PC-3 (cell line): ENCODE results near the gene ARHGAP19. TPM values are rescaled to one million over a fixed set of nuclear protein-coding genes. Genes with fewer than 3 reads are reported as not detected.

Source experiments
- ATAC-seq: fragments of 200-7000 bp; cut with Tn5 transposase; 2 replicates; pipeline ENCODE4 v1.9.1; 2020; ENCODE audit warnings: mild to moderate bottlenecking, moderate library complexity
- BruUV-seq: library from RNA; stranded (reverse); fragments of 400-500 nt; replicated peaks from 2 replicates; lab custom pipeline; 2021; lab: Mats Ljungman, UMichigan
- CTCF ChIA-PET: fragments of 300-600 bp; sonication (Branson Sonifier 250); formaldehyde crosslinking; loops from one replicate; lab custom pipeline; 2022; ENCODE audit warnings: antibody characterized with exemption; lab: Charles Lee
- POLR2A ChIA-PET: fragments of 300-600 bp; sonication (Branson Sonifier 250); formaldehyde crosslinking; loops from one replicate; lab custom pipeline; 2022; ENCODE audit warnings: antibody characterized with exemption; ENCODE audit not compliant: unreplicated experiment; lab: Charles Lee
- DNase-seq: peaks from one replicate; pipeline ENCODE4 v3.0.0-alpha.2; 2015
- H2AFZ ChIP-seq: fragments of 300-600 bp; sonication (generic); 2 replicates; pipeline ENCODE4 v1.6.0; 2016; ENCODE audit warnings: antibody characterized with exemption, low read length
- H3F3A ChIP-seq: fragments of 300-600 bp; sonication (generic); one replicate; pipeline ENCODE4 v1.6.0; 2017; ENCODE audit warnings: antibody characterized with exemption, low read length, control low read depth, mild to moderate bottlenecking; ENCODE audit not compliant: unreplicated experiment
- H3K27ac ChIP-seq: fragments of 300-600 bp; sonication (generic); 2 replicates; pipeline ENCODE4 v1.5.1; 2016; ENCODE audit warnings: mild to moderate bottlenecking, low read length
- H3K27me3 ChIP-seq: fragments of 300-600 bp; sonication (generic); 2 replicates; pipeline ENCODE4 v1.6.1; 2016; ENCODE audit warnings: low read length, mixed read lengths
- H3K36me3 ChIP-seq: fragments of 300-600 bp; sonication (generic); 2 replicates; pipeline ENCODE4 v1.6.1; 2016; ENCODE audit warnings: low read depth, mixed run types, low read length, mixed read lengths
- H3K4me1 ChIP-seq: fragments of 300-600 bp; sonication (generic); 2 replicates; pipeline ENCODE4 v1.5.1; 2016; ENCODE audit warnings: low read length; ENCODE audit not compliant: insufficient read depth
- H3K4me2 ChIP-seq: fragments of 300-600 bp; sonication (generic); 2 replicates; pipeline ENCODE4 v1.6.0; 2016; ENCODE audit warnings: low read length
- H3K4me3 ChIP-seq: fragments of 300-600 bp; sonication (generic); 2 replicates; pipeline ENCODE4 v1.5.1; 2016; ENCODE audit warnings: mild to moderate bottlenecking, low read length, mixed read lengths
- H3K79me2 ChIP-seq: fragments of 300-600 bp; sonication (generic); 2 replicates; pipeline ENCODE4 v1.6.1; 2017; ENCODE audit warnings: low read length, mixed read lengths
- H3K9ac ChIP-seq: fragments of 300-600 bp; sonication (generic); 2 replicates; pipeline ENCODE4 v1.6.0; 2016; ENCODE audit warnings: mild to moderate bottlenecking, low read length
- H3K9me2 ChIP-seq: fragments of 300-600 bp; sonication (generic); replicated peaks from 2 replicates; pipeline ENCODE4 v1.6.1; 2016; ENCODE audit warnings: mixed run types, low read length, mixed read lengths
- H3K9me3 ChIP-seq: fragments of 300-600 bp; sonication (generic); 2 replicates; pipeline ENCODE4 v1.6.1; 2016; ENCODE audit warnings: low read length, mixed read lengths
- H4K20me1 ChIP-seq: fragments of 300-600 bp; sonication (generic); 2 replicates; pipeline ENCODE4 v1.6.1; 2016; ENCODE audit warnings: low read length, mixed read lengths
- EZH2 ChIP-seq: fragments of 300-600 bp; sonication (generic); IDR thresholded peaks from one replicate; pipeline ENCODE4 v1.6.1; 2017; ENCODE audit warnings: antibody characterized with exemption, mild to moderate bottlenecking, low read length; ENCODE audit not compliant: unreplicated experiment
- EZH2phosphoT487 ChIP-seq: fragments of 300-600 bp; sonication (generic); IDR thresholded peaks from 2 replicates; pipeline ENCODE4 v1.6.1; 2018; ENCODE audit warnings: mild to moderate bottlenecking, antibody characterized with exemption, low read length, borderline replicate concordance
- intact Hi-C: fragments of 100-400 bp; cut with micrococcal nuclease; formaldehyde crosslinking; loops from 2 replicates; pipeline ENCODE4 v1.9.0; 2023
- total RNA-seq: library from RNA; depleted of rRNA; stranded (reverse); fragments of >200 nt; gene quantifications from 2 replicates; pipeline ENCODE4 v1.2.3, GENCODE V29; 2014
- TF ChIP-seq, protein P1 (sequence below): fragments of 300-600 bp; sonication (generic); conservative IDR thresholded peaks from 2 replicates; pipeline ENCODE4 v1.5.1; 2017; ENCODE audit warnings: antibody characterized with exemption, low read depth, mild to moderate bottlenecking, low read length

Gene ARHGAP19
- total RNA-seq, 1 experiment from 2014 or later, result 9.8 TPM

DNA sequence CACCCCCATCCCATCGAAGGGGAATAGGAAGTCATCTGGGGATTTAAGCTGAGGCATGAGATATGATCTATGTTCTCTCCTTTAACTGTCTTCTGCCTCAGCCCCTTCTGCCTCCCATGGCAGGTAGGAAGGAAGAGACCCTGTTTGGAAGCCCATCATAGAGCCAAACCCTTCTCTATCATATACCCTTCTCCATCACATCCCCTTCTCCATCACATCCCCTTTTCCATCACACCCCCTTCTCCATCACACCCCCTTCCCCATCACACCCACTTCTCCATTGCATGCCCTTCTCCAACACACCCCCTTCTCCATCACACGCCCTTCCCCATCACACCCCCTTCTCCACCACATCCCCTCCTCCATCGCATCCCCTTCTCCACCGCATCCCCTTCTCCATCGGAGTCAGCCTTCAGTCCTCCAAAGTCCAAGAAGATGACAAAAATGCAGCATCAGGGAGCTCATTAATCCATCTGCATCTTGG lies 99.4 kb downstream of the ARHGAP19 start:
- DNase-seq, result no peak
- no peak overlapping the region for H3K4me3 ChIP-seq
- 0 out of 2 replicates have a peak, but pooled peaks cover 4% of the 10 kb centered on the region for H3K4me1 ChIP-seq
- no TSS peak for BruUV-seq
- no peaks in the 10 kb centered on the region for H4K20me1 ChIP-seq
- H3K9ac ChIP-seq, result no peak overlapping the region
- no peaks in the 10 kb centered on the region for H3K79me2 ChIP-seq
- no peak overlapping the region for H2AFZ ChIP-seq
- H3K27me3 ChIP-seq, result no peaks in the 10 kb centered on the region
- no peaks in the 10 kb centered on the region for H3K9me3 ChIP-seq
- H3K36me3 ChIP-seq, result no peaks in the 10 kb centered on the region
- intact Hi-C loops, result no loop called here
- ChIA-PET POLR2A (no interaction called here), CTCF (no interaction called here)
- no peak for ATAC-seq
- no peak overlapping the region for H3K27ac ChIP-seq
- no peak for TF ChIP-seq EZH2
- TF ChIP-seq EZH2phosphoT487, result no peak
- TF ChIP-seq, protein P1, sequence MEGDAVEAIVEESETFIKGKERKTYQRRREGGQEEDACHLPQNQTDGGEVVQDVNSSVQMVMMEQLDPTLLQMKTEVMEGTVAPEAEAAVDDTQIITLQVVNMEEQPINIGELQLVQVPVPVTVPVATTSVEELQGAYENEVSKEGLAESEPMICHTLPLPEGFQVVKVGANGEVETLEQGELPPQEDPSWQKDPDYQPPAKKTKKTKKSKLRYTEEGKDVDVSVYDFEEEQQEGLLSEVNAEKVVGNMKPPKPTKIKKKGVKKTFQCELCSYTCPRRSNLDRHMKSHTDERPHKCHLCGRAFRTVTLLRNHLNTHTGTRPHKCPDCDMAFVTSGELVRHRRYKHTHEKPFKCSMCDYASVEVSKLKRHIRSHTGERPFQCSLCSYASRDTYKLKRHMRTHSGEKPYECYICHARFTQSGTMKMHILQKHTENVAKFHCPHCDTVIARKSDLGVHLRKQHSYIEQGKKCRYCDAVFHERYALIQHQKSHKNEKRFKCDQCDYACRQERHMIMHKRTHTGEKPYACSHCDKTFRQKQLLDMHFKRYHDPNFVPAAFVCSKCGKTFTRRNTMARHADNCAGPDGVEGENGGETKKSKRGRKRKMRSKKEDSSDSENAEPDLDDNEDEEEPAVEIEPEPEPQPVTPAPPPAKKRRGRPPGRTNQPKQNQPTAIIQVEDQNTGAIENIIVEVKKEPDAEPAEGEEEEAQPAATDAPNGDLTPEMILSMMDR, result no peak
- no peaks in the 10 kb centered on the region for H3F3A ChIP-seq
- H3K9me2 ChIP-seq, result no peaks in the 10 kb centered on the region
- H3K4me2 ChIP-seq, result no peak overlapping the region

DNA sequence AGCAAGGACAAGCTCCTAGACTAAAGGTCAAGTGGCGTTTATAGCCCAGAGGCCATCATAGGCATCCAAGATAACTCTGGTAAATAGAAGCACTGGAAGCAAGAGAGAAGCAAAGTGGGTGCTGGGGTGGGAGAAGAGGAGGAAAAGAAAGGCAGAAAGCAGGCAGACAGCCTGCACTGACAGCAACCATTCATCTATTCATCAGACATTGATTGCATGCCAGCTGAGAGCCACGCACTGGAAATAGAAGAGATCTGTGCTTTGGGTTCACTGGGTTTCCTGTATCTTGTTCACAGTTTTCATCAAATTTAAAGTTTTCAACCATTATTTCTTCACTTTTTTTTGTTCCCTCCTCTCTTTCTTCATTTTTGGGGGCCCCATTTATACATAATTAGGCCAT lies 102.0 kb downstream of the ARHGAP19 start:
- Histone ChIP-seq H3K4me1 (no peaks in the 10 kb centered on the region), H3K79me2 (no peaks in the 10 kb centered on the region), H3K27ac (no peak overlapping the region), H3K9ac (no peak overlapping the region), H3K4me2 (no peak overlapping the region), H3K36me3 (no peaks in the 10 kb centered on the region), H3K9me2 (no peaks in the 10 kb centered on the region), H4K20me1 (no peaks in the 10 kb centered on the region), H3F3A (no peaks in the 10 kb centered on the region), H2AFZ (no peak overlapping the region), H3K9me3 (no peaks in the 10 kb centered on the region), H3K4me3 (no peak overlapping the region), H3K27me3 (peaks cover 9% of the 10 kb centered on the region; the same call in 1 of the 2 replicates)
- ATAC-seq (no peak), DNase-seq (no peak)
- no TSS peak for BruUV-seq
- intact Hi-C loops, result no loop called here
- POLR2A ChIA-PET, result interaction anchor here (0.7 kb wide), 1 partner anchor 131 kb away, joined by 4 read pairs; no protein-coding TSS in a partner anchor
- CTCF ChIA-PET, result no interaction called here
- TF ChIP-seq EZH2phosphoT487, result no peak
- no peak for TF ChIP-seq EZH2
- TF ChIP-seq, protein P1, result no peak

GRCh38 chr10:97188261-97188711 lies 104.2 kb downstream of the ARHGAP19 start:
- H4K20me1 ChIP-seq, result no peaks in the 10 kb centered on the region
- H3K9me2 ChIP-seq, result no peaks in the 10 kb centered on the region
- H3K4me1 ChIP-seq, result no peaks in the 10 kb centered on the region
- H3K27ac ChIP-seq, result no peak overlapping the region
- no peak for TF ChIP-seq EZH2phosphoT487
- TF ChIP-seq, protein P1, result no peak
- TF ChIP-seq EZH2, result no peak
- CTCF ChIA-PET, result no interaction called here
- no peak for ATAC-seq
- BruUV-seq, result no TSS peak
- intact Hi-C loops, result no loop called here
- no peak for DNase-seq
- H3K9me3 ChIP-seq, result no peaks in the 10 kb centered on the region
- no peak overlapping the region for H3K4me3 ChIP-seq
- no peaks in the 10 kb centered on the region for H3K36me3 ChIP-seq
- no peak overlapping the region for H3K9ac ChIP-seq
- peaks cover 26% of the 10 kb centered on the region for H3K27me3 ChIP-seq
- H3K79me2 ChIP-seq, result no peaks in the 10 kb centered on the region
- H3K4me2 ChIP-seq, result no peak overlapping the region
- no peaks in the 10 kb centered on the region for H3F3A ChIP-seq
- no peak overlapping the region for H2AFZ ChIP-seq
- POLR2A ChIA-PET, result interaction anchor here (0.5 kb wide), 1 partner anchor 11 kb away, joined by 3 read pairs; no protein-coding TSS in a partner anchor
